Ectodermal cell (in vitro differentiated cells): ENCODE measurements around the gene CFAP46.

ENCODE experiments used
- H3K27ac ChIP-seq: 2 replicates; pipeline ENCODE4 v1.7.0; 2013; ENCODE audit warnings: mild to moderate bottlenecking, low read depth, low read length; ENCODE audit not compliant: insufficient read depth, poor library complexity, severe bottlenecking
- H3K27me3 ChIP-seq: 2 replicates; pipeline ENCODE4 v1.7.0; 2013; ENCODE audit warnings: mild to moderate bottlenecking, low read length; ENCODE audit not compliant: insufficient read depth, control insufficient read depth, poor library complexity, severe bottlenecking
- H3K36me3 ChIP-seq: one replicate; pipeline ENCODE4 v1.7.0; 2013; ENCODE audit warnings: low read length; ENCODE audit not compliant: control insufficient read depth, insufficient read depth
- H3K4me1 ChIP-seq: one replicate; pipeline ENCODE4 v1.7.0; 2013; ENCODE audit warnings: low read length; ENCODE audit not compliant: control insufficient read depth, insufficient read depth
- H3K4me3 ChIP-seq: 2 replicates; pipeline ENCODE4 v1.7.0; 2013; ENCODE audit warnings: low read depth, low read length, control low read depth; ENCODE audit not compliant: insufficient read depth
- H3K9me3 ChIP-seq: 2 replicates; pipeline ENCODE4 v1.7.0; 2013; ENCODE audit warnings: mild to moderate bottlenecking, low read length, moderate library complexity; ENCODE audit not compliant: control insufficient read depth
- WGBS, 2 experiments: methylation state at CpG; one replicate each; pipeline ENCODE4 v1.1.7; 2013; ENCODE audit warnings: missing lambda C conversion rate in 2 of 2; 5-methylcytosine and 5-hydroxymethylcytosine counted together

CFAP46 gene

DNA sequence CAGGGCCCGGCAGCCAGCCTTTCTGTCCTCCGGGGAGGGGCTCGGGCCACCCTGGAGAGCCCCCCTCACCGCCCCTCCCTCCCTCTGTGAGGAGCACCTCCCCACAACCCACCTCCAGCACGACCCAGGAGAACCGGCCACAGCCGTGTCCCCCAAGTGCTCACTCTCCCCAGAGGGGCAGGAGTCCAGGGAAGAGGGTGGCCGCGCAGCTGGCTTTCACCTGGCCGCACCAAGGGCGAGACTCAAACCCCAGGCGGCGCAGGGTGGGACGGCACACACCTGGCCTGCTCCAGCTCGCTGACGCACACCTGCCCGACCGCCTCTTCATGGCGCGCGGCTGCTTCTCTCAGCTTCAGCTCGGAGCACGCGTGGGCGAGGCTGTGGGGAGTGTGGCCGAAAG, 73.4 kb downstream of the CFAP46 start:
- Histone ChIP-seq H3K27ac (no peak overlapping the region), H3K4me1 (no peaks in the 10 kb centered on the region), H3K36me3 (no peaks in the 10 kb centered on the region), H3K4me3 (no peak overlapping the region), H3K27me3 (no peaks in the 10 kb centered on the region), H3K9me3 (no peaks in the 10 kb centered on the region)
- WGBS, 2 experiments, result 91 to 93% methylated on average over 26 of the region's 26 CpGs

DNA sequence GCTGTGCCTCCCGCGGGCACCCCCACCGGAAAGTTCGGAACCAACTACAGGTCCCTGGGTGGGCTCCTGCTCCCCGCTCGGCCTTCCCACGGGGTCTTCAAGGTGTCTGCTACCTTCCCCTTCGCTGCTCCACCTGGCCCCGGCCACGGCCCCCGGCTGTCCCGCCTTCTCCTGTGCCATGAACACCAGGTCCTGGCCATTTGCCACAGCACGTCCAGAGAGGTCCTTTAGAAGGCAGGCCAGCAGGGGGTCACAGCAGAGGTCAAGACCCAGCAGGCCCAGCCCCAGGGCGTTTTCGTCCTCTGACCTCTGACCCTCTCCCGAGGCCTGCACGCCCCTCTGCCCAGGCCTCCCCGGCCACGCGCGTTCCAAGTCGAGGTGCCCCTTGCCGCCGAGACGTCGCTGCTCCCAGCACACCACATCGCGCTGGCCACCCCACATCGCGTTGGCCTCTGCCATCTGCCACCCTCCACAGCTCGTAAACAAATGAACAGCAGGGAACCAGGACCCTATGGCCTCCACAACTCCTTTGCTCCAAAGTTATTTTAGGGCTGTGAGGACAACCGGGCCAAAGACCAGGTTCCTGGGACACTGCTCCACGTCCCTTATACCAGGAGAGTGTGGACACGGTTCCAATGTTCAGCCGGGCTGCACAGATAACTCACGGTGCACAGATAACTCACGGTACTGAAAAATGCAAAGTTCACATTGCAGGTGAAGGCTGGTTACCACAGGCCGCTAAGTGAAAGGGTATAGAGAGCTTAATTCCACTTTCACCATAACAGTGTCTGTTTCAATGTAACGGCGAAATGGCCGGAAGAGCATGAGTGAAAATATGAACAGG, 74.3 kb downstream of the CFAP46 start:
- Histone ChIP-seq H3K36me3 (no peaks in the 10 kb centered on the region), H3K27ac (no peak overlapping the region), H3K27me3 (no peaks in the 10 kb centered on the region), H3K4me1 (no peaks in the 10 kb centered on the region), H3K9me3 (no peaks in the 10 kb centered on the region), H3K4me3 (no peak overlapping the region)
- WGBS, 2 experiments, result 94 to 95% methylated on average over 40 to 41 of the region's 41 CpGs

DNA sequence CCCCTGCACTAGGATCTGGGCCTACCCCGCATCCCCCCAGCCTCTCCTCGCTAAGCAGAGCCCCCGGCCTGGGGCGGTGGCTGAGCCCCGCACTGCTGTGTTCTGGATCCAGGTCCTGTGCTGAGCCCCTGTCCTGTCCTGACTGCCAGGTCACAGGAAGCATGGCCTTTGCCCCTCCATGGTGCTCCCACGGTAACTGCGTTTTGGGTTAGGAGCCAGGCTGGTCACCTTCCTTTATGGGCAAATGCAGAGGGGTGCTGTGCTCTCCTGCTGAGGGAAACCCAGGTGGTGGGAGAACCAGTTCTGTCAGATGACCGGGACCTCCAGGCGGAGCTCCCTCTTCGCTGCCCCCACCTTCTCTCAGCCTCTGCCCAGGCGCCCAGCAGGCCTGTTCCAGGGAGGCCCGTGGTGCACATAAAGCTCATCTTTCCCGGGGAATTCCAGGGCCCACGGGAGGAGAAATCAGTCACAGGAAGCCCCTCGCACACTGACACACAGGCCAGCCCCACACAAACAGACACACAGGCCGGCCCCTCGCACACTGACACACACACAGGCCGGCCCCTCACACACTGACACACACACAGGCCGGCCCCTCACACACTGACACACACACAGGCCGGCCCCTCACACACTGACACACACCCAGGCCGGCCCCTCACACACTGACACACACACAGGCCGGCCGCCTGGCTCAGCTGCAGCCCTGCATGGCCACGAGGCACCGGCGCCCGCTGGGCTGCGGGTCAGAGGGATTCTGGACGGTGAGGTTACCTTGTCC, 75.6 kb downstream of the CFAP46 start:
- Histone ChIP-seq H3K4me1 (no peaks in the 10 kb centered on the region), H3K27me3 (no peaks in the 10 kb centered on the region), H3K27ac (no peak overlapping the region), H3K36me3 (no peaks in the 10 kb centered on the region), H3K9me3 (no peaks in the 10 kb centered on the region), H3K4me3 (no peak overlapping the region)
- 90 to 92% methylated on average over 29 of the region's 29 CpGs for WGBS, 2 experiments

DNA sequence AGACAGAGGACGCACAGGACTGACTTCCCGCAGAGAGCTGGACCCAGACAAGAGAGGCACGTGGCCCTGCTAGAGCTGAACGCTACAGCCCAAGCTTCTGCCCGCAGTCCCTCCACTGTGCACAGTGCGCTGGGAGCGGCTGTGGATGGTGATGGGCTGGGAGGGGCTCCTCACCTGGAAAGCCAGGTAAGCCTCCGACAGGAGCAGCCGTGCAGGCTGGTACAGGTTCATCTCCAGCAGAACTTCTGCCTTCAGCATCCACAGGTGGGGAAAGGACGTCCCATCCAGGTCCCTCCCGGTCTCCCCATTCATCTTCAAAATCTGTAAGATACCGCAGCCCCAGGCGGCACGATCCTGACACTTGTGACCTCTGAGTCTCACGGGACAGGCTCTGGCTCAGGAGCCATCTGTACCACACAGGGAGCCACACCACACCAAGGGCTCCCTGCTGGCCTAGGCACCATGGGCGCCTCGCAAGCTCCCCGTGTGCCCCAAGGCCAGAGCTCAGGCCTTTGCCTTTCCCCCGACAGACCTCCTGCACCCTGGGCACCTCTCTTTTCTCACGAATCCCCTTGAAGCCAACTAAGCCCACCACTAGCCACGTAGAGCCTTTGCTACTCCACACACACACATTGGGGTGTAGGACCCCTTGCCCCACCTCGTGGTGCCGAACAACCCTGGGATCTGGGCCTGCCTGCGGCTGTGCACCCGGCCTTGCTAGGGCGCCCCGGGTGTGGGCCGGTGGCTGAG, 76.3 kb downstream of the CFAP46 start:
- Histone ChIP-seq H3K9me3 (no peaks in the 10 kb centered on the region), H3K4me3 (no peak overlapping the region), H3K27ac (no peak overlapping the region), H3K36me3 (no peaks in the 10 kb centered on the region), H3K27me3 (no peaks in the 10 kb centered on the region), H3K4me1 (no peaks in the 10 kb centered on the region)
- 93 to 94% methylated on average over 28 of the region's 28 CpGs for WGBS, 2 experiments

DNA sequence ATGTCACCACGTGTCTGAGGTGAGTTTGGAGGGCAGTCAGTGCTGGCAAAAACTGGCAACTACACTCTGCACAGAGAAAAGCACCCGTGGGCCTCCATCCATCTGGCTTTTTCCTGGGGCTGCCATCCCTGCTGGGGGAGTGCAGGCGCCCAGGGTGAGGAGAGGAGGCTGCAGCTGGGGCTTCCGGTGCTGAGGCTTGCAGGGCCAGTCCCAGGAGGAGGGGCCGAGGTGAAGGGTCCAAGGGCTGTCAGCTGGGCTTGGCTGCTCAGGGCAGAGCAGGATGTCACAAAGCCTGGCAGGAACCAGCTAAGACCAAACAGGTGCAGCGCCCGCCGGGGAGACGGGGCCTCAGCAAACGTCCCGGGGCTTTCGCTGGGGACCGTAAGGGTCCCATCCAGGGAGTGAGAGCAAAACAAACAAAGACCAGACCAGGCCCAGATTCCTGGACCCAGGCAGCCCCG, 77.2 kb downstream of the CFAP46 start:
- no peak overlapping the region for H3K27ac ChIP-seq
- 81 to 82% methylated on average over 14 of the region's 14 CpGs for WGBS, 2 experiments

DNA sequence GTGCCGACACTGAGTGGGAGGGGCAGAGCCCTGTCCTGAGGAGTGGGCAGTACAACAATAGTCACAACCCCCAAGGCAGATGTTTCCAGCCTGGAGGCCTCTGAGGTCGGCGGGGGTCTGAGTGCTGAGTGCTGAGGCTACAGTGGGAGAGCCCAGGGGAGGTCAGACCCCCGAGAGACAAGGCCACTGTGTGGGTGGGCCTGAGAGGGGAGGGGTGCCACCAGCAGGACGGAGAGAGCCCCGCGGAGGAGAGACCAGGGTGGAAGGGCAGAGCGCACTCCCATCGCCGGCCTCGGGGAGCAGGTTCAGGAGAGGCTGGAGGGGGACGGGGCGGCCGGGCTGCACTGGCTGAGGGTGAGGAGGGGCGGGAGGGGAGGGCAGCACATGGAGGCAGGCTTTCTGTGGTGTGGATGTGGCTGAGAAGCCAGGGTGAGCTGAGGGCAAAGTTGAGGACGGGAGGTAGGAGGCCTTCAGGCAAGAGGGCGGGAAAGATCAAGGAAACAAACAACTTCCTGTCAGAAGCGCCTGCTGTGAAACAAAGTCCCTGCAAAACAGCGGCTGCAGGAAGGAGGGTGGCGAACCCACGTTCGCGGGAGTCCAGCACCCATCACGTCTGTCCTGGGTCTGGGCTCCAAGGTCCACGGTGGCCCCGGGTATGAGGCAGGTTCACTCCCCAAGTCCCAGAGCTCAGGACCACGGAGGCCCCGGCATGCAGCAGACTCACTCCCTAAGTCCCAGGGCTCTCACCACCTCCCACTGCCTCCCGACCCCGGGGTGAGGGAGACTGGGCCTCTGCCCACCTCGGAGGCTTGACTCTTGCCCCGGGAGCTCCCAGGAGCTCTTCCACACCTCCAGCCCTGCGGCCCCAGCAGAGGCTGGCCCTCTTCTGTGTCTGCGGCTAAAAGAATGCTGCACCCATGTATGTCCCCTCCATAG, 79.6 kb downstream of the CFAP46 start:
- Histone ChIP-seq H3K4me3 (no peak overlapping the region), H3K36me3 (no peaks in the 10 kb centered on the region), H3K4me1 (no peaks in the 10 kb centered on the region), H3K9me3 (no peaks in the 10 kb centered on the region), H3K27me3 (no peaks in the 10 kb centered on the region), H3K27ac (no peak overlapping the region)
- 61 to 62% methylated on average over 34 of the region's 34 CpGs for WGBS, 2 experiments

More for the DNA sequence above, 77.2 kb downstream of the CFAP46 start:
- H3K4me3 ChIP-seq, result no peak overlapping the region
- no peaks in the 10 kb centered on the region for H3K9me3 ChIP-seq
- no peaks in the 10 kb centered on the region for H3K4me1 ChIP-seq
- H3K27me3 ChIP-seq, result no peaks in the 10 kb centered on the region
- no peaks in the 10 kb centered on the region for H3K36me3 ChIP-seq

DNA sequence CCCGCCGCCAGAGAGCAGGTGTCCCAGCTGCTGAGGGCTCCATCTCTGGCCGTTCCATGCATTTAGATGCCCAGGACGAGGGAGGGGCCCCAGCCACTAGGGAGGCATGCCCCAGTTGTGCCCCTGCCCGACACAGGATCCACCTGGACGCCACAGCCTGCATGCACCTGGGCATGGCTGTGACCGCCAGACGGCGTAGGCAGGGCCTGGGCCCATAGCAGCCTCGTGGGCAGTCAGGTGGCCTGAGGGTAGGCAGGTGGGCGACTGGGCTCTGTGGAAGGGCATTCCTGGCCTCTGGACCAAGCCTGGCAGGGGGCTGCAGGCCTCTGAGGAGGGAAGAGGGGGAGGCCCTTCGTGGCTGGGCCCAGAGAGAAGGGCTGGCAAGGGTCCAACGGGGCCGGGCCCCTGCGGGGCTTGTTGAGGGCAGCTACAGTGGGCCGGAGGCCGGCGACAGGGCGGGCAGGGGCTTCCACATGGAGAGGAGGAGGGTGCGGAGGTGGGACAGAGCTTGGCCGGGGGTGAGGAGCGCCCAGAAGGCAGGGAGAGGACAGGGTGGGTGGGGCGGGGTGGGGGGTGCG, 80.4 kb downstream of the CFAP46 start:
- WGBS, 2 experiments, result 88 to 90% methylated on average over 24 of the region's 24 CpGs

DNA sequence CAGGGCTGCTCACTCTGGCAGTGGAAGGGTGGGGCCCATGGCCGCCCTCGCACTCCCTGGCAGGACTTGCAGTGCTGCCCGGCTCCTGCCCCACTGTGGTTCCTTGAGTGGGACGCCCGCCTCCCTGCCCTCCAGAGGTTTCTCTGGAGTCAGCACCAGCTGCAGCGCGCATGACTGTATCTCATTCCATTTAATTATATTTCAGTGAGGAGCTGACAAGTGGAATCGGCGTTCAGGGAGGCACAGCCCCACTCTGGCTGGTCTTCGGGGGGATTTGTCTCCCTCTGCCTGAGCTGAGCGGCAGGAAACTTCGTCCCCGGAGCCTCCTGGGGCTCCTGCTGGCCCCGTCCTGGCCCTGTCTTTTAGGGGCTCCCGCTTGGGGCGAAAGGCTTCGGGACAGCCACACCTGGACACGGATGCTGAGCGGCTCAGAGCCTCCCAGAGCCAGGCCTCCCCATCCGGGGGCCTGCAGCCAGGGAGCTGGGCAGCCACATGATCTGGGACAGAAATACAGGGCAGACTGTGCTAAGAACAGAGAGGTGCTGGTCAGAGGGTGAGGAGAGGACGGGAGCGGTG, 81.2 kb downstream of the CFAP46 start:
- H3K4me3 ChIP-seq, result no peak overlapping the region

More for the DNA sequence above, 80.4 kb downstream of the CFAP46 start:
- Histone ChIP-seq H3K27ac (no peak overlapping the region), H3K4me1 (no peaks in the 10 kb centered on the region), H3K9me3 (no peaks in the 10 kb centered on the region), H3K27me3 (no peaks in the 10 kb centered on the region), H3K4me3 (no peak overlapping the region), H3K36me3 (no peaks in the 10 kb centered on the region)

DNA sequence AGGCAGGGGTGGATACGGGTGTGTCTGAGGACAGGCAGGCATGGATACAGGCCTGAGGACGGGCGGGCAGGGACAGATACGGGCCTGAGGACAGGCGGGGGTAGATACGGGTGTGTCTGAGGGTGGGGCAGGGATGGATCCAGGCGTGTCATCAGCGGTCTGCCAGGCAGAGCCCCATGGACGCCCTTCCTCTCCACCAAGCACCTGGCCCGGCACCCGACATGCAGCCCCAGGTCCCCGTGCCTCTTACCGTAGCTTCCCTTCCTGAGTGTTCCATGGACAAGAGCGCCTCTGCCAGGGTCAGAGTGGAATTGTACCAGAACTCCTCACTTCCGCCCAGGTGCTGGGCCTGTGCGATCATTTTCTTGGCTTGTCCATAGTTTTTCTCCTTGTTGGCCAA, 81.8 kb downstream of the CFAP46 start:
- Histone ChIP-seq H3K4me3 (no peak overlapping the region), H3K36me3 (no peaks in the 10 kb centered on the region), H3K27me3 (no peaks in the 10 kb centered on the region), H3K4me1 (no peaks in the 10 kb centered on the region), H3K27ac (no peak overlapping the region), H3K9me3 (no peaks in the 10 kb centered on the region)
- 93 to 94% methylated on average over 16 of the region's 16 CpGs for WGBS, 2 experiments

More for the DNA sequence above, 81.2 kb downstream of the CFAP46 start:
- H3K36me3 ChIP-seq, result no peaks in the 10 kb centered on the region
- no peaks in the 10 kb centered on the region for H3K27me3 ChIP-seq
- WGBS, 2 experiments, result 92 to 94% methylated on average over 22 of the region's 22 CpGs
- H3K4me1 ChIP-seq, result no peaks in the 10 kb centered on the region
- no peak overlapping the region for H3K27ac ChIP-seq
- no peaks in the 10 kb centered on the region for H3K9me3 ChIP-seq
